HEK293 (cell line): ENCODE data around the gene DLG2.

ENCODE experiments used
- KLF7 ChIP-seq: fragments of 450-650 bp; formaldehyde crosslinking; IDR thresholded peaks from 2 replicates; pipeline ENCODE4 v1.5.1; 2016; ENCODE audit warnings: missing biosample characterization, missing genetic modification characterization, borderline replicate concordance
- OSR2 ChIP-seq: fragments of 450-650 bp; formaldehyde crosslinking; IDR thresholded peaks from 2 replicates; pipeline ENCODE4 v1.5.1; 2016; ENCODE audit warnings: missing biosample characterization, missing genetic modification characterization
- ZBTB7A ChIP-seq: fragments of 450-650 bp; formaldehyde crosslinking; IDR thresholded peaks from 2 replicates; pipeline ENCODE4 v1.5.1; 2016; ENCODE audit warnings: low read depth, missing biosample characterization, missing genetic modification characterization
- ZFP41 ChIP-seq: fragments of 450-650 bp; formaldehyde crosslinking; IDR thresholded peaks from 2 replicates; pipeline ENCODE4 v1.5.1; 2016; ENCODE audit warnings: missing biosample characterization, missing genetic modification characterization, borderline replicate concordance
- ZNF24 ChIP-seq: fragments of 450-650 bp; formaldehyde crosslinking; IDR thresholded peaks from 2 replicates; pipeline ENCODE4 v1.5.1; 2016; ENCODE audit warnings: missing biosample characterization, missing genetic modification characterization
- ZNF274 ChIP-seq, 2 experiments: fragments of 200-500 bp in 1 of 2; fragments of 450-650 bp in 1 of 2; sonication (Bioruptor generic) in 1 of 2; formaldehyde crosslinking in 1 of 2; IDR thresholded peaks; 2 replicates each; pipeline versions ENCODE4 v1.5.1 to v1.6.1; 2014 to 2016; ENCODE audit warnings: borderline replicate concordance in 1 of 2, inconsistent platforms in 1 of 2, low read length in 1 of 2, missing biosample characterization in 1 of 2, missing genetic modification characterization in 1 of 2
- ZNF768 ChIP-seq: fragments of 450-650 bp; formaldehyde crosslinking; IDR thresholded peaks from 2 replicates; pipeline ENCODE4 v1.5.1; 2018; ENCODE audit warnings: missing biosample characterization, mild to moderate bottlenecking, missing genetic modification characterization
- TF ChIP-seq, protein P1 (sequence below): fragments of 450-650 bp; formaldehyde crosslinking; IDR thresholded peaks from 2 replicates; pipeline ENCODE4 v1.5.1; 2016; ENCODE audit warnings: missing biosample characterization, missing genetic modification characterization
- TF ChIP-seq, protein P2 (sequence below): fragments of 450-650 bp; formaldehyde crosslinking; IDR thresholded peaks from 2 replicates; pipeline ENCODE4 v1.5.1; 2016; ENCODE audit warnings: missing biosample characterization, missing genetic modification characterization
- TF ChIP-seq, protein P3 (sequence below): fragments of 450-650 bp; formaldehyde crosslinking; optimal IDR thresholded peaks from 2 replicates; pipeline ENCODE3; 2016; ENCODE audit warnings: missing biosample characterization, mild to moderate bottlenecking, missing genetic modification characterization
- TF ChIP-seq, protein P4 (sequence below): fragments of 450-650 bp; formaldehyde crosslinking; IDR thresholded peaks from 2 replicates; pipeline ENCODE4 v1.5.1; 2016; ENCODE audit warnings: missing biosample characterization, missing genetic modification characterization
- TF ChIP-seq, protein P5 (sequence below): sonication (generic); formaldehyde crosslinking; IDR thresholded peaks from 2 replicates; pipeline ENCODE4 v1.8.1; 2022; ENCODE audit warnings: mild to moderate bottlenecking, moderate library complexity, missing genetic modification reagents
- TF ChIP-seq, protein P6 (sequence below): fragments of 450-650 bp; formaldehyde crosslinking; IDR thresholded peaks from 2 replicates; pipeline ENCODE4 v1.5.1; 2016; ENCODE audit warnings: missing biosample characterization, missing genetic modification characterization

DNA sequence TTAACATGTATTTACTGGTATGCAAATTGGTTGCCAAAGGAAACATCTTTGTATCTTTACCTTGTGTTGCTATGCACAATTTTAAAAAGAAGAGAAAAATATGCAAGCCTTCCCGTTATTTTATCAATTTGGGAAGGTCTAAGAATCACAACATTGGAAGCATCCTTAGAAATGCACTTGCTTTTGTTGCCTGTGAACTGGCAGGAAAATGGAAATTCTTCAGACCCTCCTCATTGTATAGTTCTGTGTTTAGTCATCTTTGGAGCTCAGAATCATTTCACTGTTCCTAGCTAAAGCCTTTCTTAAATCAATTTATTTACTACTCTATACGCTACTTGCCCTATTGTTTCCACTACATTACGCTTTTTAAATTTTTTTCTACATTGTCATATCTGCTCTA is 574.5 kb downstream of the DLG2 start:
- TF ChIP-seq ZBTB7A (tag by site-specific recombination) (no peak), ZFP41 (tag by site-specific recombination) (no peak), ZNF768 (tag by site-specific recombination) (no peak), KLF7 (tag by site-specific recombination) (no peak), ZNF274 (IDR thresholded peaks at IDR 0.05; ENCODE audit: low read length) (no peak), ZNF274 (tag by site-specific recombination; IDR thresholded peaks at IDR 0.05; ENCODE audit: borderline replicate concordance) (no peak), OSR2 (tag by site-specific recombination) (no peak), ZNF24 (tag by site-specific recombination) (no peak)
- TF ChIP-seq, protein P1, sequence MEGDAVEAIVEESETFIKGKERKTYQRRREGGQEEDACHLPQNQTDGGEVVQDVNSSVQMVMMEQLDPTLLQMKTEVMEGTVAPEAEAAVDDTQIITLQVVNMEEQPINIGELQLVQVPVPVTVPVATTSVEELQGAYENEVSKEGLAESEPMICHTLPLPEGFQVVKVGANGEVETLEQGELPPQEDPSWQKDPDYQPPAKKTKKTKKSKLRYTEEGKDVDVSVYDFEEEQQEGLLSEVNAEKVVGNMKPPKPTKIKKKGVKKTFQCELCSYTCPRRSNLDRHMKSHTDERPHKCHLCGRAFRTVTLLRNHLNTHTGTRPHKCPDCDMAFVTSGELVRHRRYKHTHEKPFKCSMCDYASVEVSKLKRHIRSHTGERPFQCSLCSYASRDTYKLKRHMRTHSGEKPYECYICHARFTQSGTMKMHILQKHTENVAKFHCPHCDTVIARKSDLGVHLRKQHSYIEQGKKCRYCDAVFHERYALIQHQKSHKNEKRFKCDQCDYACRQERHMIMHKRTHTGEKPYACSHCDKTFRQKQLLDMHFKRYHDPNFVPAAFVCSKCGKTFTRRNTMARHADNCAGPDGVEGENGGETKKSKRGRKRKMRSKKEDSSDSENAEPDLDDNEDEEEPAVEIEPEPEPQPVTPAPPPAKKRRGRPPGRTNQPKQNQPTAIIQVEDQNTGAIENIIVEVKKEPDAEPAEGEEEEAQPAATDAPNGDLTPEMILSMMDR (tag by site-specific recombination), result no peak
- TF ChIP-seq, protein P2, sequence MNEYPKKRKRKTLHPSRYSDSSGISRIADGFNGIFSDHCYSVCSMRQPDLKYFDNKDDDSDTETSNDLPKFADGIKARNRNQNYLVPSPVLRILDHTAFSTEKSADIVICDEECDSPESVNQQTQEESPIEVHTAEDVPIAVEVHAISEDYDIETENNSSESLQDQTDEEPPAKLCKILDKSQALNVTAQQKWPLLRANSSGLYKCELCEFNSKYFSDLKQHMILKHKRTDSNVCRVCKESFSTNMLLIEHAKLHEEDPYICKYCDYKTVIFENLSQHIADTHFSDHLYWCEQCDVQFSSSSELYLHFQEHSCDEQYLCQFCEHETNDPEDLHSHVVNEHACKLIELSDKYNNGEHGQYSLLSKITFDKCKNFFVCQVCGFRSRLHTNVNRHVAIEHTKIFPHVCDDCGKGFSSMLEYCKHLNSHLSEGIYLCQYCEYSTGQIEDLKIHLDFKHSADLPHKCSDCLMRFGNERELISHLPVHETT (tag by site-specific recombination), result no peak
- TF ChIP-seq, protein P3, sequence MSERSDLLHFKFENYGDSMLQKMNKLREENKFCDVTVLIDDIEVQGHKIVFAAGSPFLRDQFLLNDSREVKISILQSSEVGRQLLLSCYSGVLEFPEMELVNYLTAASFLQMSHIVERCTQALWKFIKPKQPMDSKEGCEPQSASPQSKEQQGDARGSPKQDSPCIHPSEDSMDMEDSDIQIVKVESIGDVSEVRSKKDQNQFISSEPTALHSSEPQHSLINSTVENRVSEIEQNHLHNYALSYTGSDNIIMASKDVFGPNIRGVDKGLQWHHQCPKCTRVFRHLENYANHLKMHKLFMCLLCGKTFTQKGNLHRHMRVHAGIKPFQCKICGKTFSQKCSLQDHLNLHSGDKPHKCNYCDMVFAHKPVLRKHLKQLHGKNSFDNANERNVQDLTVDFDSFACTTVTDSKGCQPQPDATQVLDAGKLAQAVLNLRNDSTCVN (tag by site-specific recombination), result no peak
- TF ChIP-seq, protein P4, sequence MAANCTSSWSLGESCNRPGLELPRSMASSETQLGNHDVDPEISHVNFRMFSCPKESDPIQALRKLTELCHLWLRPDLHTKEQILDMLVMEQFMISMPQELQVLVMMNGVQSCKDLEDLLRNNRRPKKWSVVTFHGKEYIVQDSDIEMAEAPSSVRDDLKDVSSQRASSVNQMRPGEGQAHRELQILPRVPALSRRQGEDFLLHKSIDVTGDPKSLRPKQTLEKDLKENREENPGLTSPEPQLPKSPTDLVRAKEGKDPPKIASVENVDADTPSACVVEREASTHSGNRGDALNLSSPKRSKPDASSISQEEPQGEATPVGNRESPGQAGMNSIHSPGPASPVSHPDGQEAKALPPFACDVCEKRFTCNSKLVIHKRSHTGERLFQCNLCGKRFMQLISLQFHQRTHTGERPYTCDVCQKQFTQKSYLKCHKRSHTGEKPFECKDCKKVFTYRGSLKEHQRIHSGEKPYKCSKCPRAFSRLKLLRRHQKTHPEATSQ (tag by site-specific recombination), result no peak
- TF ChIP-seq, protein P5, sequence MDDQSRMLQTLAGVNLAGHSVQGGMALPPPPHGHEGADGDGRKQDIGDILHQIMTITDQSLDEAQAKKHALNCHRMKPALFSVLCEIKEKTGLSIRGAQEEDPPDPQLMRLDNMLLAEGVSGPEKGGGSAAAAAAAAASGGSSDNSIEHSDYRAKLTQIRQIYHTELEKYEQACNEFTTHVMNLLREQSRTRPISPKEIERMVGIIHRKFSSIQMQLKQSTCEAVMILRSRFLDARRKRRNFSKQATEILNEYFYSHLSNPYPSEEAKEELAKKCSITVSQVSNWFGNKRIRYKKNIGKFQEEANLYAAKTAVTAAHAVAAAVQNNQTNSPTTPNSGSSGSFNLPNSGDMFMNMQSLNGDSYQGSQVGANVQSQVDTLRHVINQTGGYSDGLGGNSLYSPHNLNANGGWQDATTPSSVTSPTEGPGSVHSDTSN (CRISPR knock-in tag), result no peak
- TF ChIP-seq, protein P6, sequence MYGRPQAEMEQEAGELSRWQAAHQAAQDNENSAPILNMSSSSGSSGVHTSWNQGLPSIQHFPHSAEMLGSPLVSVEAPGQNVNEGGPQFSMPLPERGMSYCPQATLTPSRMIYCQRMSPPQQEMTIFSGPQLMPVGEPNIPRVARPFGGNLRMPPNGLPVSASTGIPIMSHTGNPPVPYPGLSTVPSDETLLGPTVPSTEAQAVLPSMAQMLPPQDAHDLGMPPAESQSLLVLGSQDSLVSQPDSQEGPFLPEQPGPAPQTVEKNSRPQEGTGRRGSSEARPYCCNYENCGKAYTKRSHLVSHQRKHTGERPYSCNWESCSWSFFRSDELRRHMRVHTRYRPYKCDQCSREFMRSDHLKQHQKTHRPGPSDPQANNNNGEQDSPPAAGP (tag by site-specific recombination), result no peak
